Gastroesophageal sphincter (tissue), 4 donors: Measurements from ENCODE around the gene ZDHHC20. TPM values are rescaled to one million over a fixed set of nuclear protein-coding genes. Genes with fewer than 3 reads are reported as not detected.

ENCODE experiments used
- ATAC-seq: fragments of 150-250 bp; one replicate; pipeline ENCODE4 v1.9.1; 2016; ENCODE audit warnings: mild to moderate bottlenecking, moderate library complexity
- H3K27ac ChIP-seq, 4 donors: fragments of 200-600 bp; sonication (generic) in 3 of 4; 1 replicate in 3 of 4; 2 replicates in 1 of 4; pipeline ENCODE4 v1.5.1; 2016 to 2019
- H3K27me3 ChIP-seq: fragments of 200-600 bp; sonication (generic); one replicate; pipeline ENCODE4 v1.5.1; 2019
- H3K36me3 ChIP-seq, 2 donors: fragments of 200-600 bp; sonication (generic); one replicate each; pipeline ENCODE4 v1.5.1; 2019; ENCODE audit warnings: control low read depth in 1 of 2
- H3K4me1 ChIP-seq, 3 donors: fragments of 200-600 bp; sonication (generic); 1 replicate in 2 of 3; 2 replicates in 1 of 3; pipeline ENCODE4 v1.5.1; 2016 to 2019; ENCODE audit warnings: control low read depth in 2 of 3
- H3K4me3 ChIP-seq, 2 donors: fragments of 200-600 bp; sonication (generic); one replicate each; pipeline ENCODE4 v1.5.1; 2019; ENCODE audit warnings: mild to moderate bottlenecking in 1 of 2, moderate library complexity in 1 of 2
- H3K9me3 ChIP-seq, 3 donors: fragments of 200-600 bp; sonication (generic); one replicate each; pipeline ENCODE4 v1.5.1; 2017 to 2019; ENCODE audit warnings: control low read depth in 2 of 3
- EP300 ChIP-seq: sonication (generic); formaldehyde crosslinking; IDR thresholded peaks from one replicate; pipeline ENCODE4 v1.6.1; 2017; ENCODE audit warnings: antibody characterized with exemption, mild to moderate bottlenecking
- POLR2A ChIP-seq, 2 donors: fragments of 450-650 bp; IDR thresholded peaks; one replicate each; pipeline ENCODE4 v1.6.1; 2017; ENCODE audit warnings: antibody characterized with exemption in 2 of 2, mild to moderate bottlenecking in 2 of 2, moderate library complexity in 1 of 2
- POLR2AphosphoS5 ChIP-seq: sonication (generic); formaldehyde crosslinking; IDR thresholded peaks from one replicate; pipeline ENCODE4 v1.6.1; 2017; ENCODE audit warnings: antibody characterized with exemption
- WGBS, 2 donors: methylation state at CpG; one replicate each; pipeline ENCODE4 v1.1.5; 2018; ENCODE audit warnings: low coverage in 1 of 2; 5-methylcytosine and 5-hydroxymethylcytosine counted together
- total RNA-seq, 4 donors: library from RNA; depleted of rRNA; stranded (reverse); fragments of >200 nt; gene quantifications; one replicate each; pipeline ENCODE4 v1.1.0, GENCODE V29; 2016
- TF ChIP-seq, protein P1 (sequence below), 4 experiments: fragments of 200-600 bp in 2 of 4; fragments of 450-650 bp in 2 of 4; sonication (generic) in 1 of 4; IDR thresholded peaks; one replicate each; pipeline ENCODE4 v1.5.1; 2017 to 2019; ENCODE audit warnings: antibody characterized with exemption in 4 of 4, mild to moderate bottlenecking in 2 of 4, moderate library complexity in 2 of 4

The ZDHHC20 gene
- total RNA-seq, 4 donors from 2014 or later, result 42.8 to 67.1 (median 58.3) TPM

DNA sequence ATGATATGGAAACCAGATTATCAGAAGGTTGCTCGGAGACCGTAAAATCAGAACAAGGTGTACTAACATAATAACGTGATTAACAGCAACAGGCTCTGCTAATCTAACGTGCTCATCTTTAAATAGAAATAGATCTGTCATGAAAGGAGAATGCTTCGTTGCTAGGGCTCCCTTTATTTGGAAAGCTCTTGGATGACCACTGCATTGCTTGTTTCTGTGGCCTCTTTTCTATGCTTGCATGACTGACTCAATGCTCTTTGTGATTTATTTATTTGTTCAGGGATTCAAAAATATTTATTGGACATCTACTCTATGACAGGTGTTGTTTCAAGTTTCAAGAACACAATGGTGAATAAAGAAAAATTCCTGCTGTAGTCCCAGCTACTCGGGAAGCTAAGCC, 22.3 kb upstream of the ZDHHC20 start:
- Histone ChIP-seq H3K9me3 (peaks cover 0 to 15% (median 0%) of the 10 kb centered on the region in 3 donors), H3K27ac (no peak overlapping the region), H3K27me3 (no peaks in the 10 kb centered on the region), H3K36me3 (no peaks in the 10 kb centered on the region), H3K4me3 (no peak overlapping the region), H3K4me1 (peaks cover 0 to 16% (median 0%) of the 10 kb centered on the region in 3 donors)
- no peak for ATAC-seq
- 38 to 46% methylated on average over 6 of the region's 6 CpGs for WGBS, 2 donors
- TF ChIP-seq POLR2A (IDR thresholded peaks at IDR 0.05), result no peak
- no peak for TF ChIP-seq EP300
- TF ChIP-seq, protein P1, sequence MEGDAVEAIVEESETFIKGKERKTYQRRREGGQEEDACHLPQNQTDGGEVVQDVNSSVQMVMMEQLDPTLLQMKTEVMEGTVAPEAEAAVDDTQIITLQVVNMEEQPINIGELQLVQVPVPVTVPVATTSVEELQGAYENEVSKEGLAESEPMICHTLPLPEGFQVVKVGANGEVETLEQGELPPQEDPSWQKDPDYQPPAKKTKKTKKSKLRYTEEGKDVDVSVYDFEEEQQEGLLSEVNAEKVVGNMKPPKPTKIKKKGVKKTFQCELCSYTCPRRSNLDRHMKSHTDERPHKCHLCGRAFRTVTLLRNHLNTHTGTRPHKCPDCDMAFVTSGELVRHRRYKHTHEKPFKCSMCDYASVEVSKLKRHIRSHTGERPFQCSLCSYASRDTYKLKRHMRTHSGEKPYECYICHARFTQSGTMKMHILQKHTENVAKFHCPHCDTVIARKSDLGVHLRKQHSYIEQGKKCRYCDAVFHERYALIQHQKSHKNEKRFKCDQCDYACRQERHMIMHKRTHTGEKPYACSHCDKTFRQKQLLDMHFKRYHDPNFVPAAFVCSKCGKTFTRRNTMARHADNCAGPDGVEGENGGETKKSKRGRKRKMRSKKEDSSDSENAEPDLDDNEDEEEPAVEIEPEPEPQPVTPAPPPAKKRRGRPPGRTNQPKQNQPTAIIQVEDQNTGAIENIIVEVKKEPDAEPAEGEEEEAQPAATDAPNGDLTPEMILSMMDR (IDR thresholded peaks at IDR 0.05), result no peak
- no peak for TF ChIP-seq POLR2AphosphoS5

DNA sequence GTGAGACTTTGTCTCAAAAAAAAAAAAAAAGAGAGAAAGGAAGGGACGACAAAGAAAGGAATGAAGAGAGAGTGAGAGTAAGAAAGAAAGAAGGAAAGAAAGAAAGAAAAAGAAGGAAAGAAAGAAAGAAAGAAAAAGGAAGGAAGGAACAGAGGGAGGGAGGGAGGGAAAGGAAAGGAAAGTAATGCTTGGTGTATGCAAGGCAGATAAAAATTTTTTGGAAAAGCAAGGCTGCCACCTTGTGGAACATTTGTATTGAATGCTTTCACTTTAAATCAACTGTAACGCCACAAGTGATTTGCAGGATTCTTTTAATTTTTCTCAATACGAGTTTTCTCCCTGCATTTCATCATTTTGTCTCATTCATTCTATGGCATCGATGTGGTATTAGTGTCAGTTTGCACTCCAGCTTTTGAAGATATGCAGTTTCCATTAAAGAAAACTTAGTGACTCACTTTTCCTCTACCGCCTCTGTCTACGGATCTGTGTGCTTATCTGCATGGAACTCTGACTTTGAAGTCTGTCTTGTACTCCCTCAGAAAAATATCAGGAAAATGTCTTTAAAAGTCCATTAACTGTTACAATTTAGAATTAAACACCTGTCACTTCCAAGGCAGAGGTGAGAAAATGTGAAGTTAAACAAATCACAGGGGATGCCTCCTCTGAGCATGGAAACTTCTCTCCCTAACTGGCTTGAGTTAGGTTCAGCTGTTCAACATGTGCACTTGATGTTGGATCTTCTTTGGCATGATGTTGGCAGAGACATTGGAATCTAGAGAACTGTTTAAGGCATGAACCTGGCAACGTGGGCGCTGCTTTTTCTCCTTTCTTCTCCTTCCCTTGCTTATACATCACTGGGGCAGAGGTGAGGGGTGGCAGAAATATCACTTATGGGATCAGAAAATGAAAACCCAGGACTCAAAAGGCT, 20.0 kb upstream of the ZDHHC20 start:
- ATAC-seq, result peak; percentile 74
- Histone ChIP-seq H3K4me1 (peaks cover 0 to 16% (median 0%) of the 10 kb centered on the region in 3 donors), H3K27me3 (no peaks in the 10 kb centered on the region), H3K4me3 (peak overlapping the region in 1 of 2 donors; percentile 3), H3K9me3 (no peaks in the 10 kb centered on the region), H3K36me3 (no peaks in the 10 kb centered on the region), H3K27ac (peak overlapping the region in 2 of 4 donors; percentile 40 to 52)
- 6 to 9% methylated on average over 8 of the region's 8 CpGs for WGBS, 2 donors
- TF ChIP-seq EP300 (no peak), POLR2AphosphoS5 (no peak), POLR2A (IDR thresholded peaks at IDR 0.05) (no peak)
- TF ChIP-seq, protein P1 (IDR thresholded peaks at IDR 0.05), result peak; percentile 48 to 72 (median 66)

DNA sequence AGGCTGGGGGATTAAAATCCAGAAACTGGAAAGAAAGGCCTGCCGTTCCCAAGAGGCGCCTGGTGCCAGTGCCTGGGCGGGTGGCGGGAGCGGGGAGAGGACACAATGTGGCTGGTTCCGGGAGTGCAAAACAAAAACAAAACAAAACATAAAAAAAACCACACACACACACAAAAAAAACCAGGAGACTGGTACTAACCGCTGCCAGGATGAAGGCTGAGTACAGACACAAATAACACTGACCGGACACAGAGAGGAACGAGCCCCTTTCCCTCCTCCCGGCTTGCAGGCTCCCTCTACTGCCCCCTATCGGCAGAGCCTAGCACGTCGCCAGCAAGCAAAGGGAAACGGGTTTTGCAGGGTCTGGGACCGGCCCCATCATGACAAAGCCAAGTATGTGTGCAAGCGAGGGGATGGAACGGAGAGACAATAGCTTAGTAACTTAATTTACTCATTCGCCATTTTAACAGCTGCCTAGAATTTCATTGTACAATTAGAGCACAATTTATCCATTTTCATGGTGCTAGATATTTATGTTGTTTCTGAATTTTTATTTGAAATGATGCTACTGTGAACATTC, 17.9 kb upstream of the ZDHHC20 start:
- 9 to 10% methylated on average over 9 to 18 of the region's 18 CpGs for WGBS, 2 donors
- Histone ChIP-seq H3K36me3 (no peaks in the 10 kb centered on the region), H3K4me1 (peaks cover 0 to 16% (median 0%) of the 10 kb centered on the region in 3 donors), H3K27ac (peak overlapping the region in 2 of 4 donors; percentile 2 to 54), H3K4me3 (peak overlapping the region; percentile 30 to 40), H3K9me3 (no peaks in the 10 kb centered on the region), H3K27me3 (no peaks in the 10 kb centered on the region)
- TF ChIP-seq, protein P1 (IDR thresholded peaks at IDR 0.05), result peak; percentile 65 to 94 (median 81)
- no peak for TF ChIP-seq EP300
- peak; percentile 83 for ATAC-seq

DNA sequence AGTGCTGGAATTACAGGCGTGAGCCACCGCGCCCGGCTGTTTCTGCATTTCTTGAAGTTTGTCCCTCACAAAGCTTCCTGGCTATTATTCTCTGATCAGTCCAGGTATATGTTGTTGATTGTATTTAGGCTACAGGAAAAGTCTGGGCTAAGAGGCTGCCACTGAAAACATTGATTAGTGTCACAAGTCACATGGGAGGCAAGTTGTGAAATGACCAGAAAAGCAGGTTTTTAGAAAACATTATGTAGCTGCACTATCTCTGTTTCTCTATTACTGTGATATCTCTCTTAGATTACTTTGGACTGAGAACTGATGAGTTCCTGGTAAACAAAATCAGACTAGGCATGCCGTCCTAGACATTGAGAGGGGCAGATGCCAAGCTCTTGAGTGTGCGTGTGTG, 16.0 kb upstream of the ZDHHC20 start:
- Histone ChIP-seq H3K36me3 (no peaks in the 10 kb centered on the region), H3K27ac (no peak overlapping the region), H3K4me1 (peaks cover 0 to 16% (median 0%) of the 10 kb centered on the region in 3 donors), H3K27me3 (no peaks in the 10 kb centered on the region), H3K4me3 (no peak overlapping the region), H3K9me3 (peaks cover 0 to 8% (median 0%) of the 10 kb centered on the region in 3 donors)
- TF ChIP-seq EP300 (no peak), POLR2A (IDR thresholded peaks at IDR 0.05) (no peak), POLR2AphosphoS5 (no peak)
- TF ChIP-seq, protein P1 (IDR thresholded peaks at IDR 0.05), result no peak
- no peak for ATAC-seq
- 13 to 58% methylated on average over 2 to 5 of the region's 6 CpGs for WGBS, 2 donors
